Placental pericyte (primary cell): ENCODE results near the gene SNRNP70. TPM values are rescaled to one million over a fixed set of nuclear protein-coding genes. Genes with fewer than 3 reads are reported as not detected.

Experiments used
- total RNA-seq: library from RNA; depleted of rRNA; stranded (reverse); fragments of >200 nt; gene quantifications from 2 replicates; pipeline ENCODE4 v1.2.3, GENCODE V29; 2012

The SNRNP70 gene, protein sequence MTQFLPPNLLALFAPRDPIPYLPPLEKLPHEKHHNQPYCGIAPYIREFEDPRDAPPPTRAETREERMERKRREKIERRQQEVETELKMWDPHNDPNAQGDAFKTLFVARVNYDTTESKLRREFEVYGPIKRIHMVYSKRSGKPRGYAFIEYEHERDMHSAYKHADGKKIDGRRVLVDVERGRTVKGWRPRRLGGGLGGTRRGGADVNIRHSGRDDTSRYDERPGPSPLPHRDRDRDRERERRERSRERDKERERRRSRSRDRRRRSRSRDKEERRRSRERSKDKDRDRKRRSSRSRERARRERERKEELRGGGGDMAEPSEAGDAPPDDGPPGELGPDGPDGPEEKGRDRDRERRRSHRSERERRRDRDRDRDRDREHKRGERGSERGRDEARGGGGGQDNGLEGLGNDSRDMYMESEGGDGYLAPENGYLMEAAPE
- 118 and 186 TPM in 2 replicates for total RNA-seq

GRCh38 chr19:49085020-49085867 is at the start of gene SNRNP70:
Gene SNRNP70 (plus strand): TSS chr19:49085451. CDS start chr19:49086415, 964 bp downstream.

DNA sequence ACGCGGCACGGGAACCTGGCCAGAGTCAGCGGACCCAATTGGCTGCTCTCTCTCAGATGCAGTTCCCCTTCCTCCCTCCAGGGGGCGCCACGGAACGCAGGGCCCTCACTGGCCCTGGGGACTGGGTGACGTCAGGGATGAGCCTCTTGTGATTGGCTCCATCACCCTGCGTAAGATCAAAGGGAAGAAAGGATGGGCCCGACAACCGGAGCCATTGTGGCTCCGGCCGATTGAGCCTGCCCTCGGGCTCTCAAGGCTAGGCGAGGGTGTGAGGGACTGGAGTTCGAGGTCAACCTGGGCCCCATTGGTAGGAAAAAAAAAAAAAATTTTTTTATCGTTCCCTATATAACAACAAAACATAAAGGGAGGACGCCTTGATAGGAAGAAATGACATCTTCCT is 48.4 kb upstream of the SNRNP70 start, which contains the start of gene CGB1:
Gene CGB1 (minus strand): TSS at position 81 of the 400 bp plus-strand sequence. CDS start 184 bp downstream, outside the sequence.

GRCh38 chr19:49043548-49043947 is 41.7 kb upstream of the SNRNP70 start, which contains the start of gene CGB5:
Gene CGB5 (plus strand): TSS chr19:49043848. CDS start chr19:49044210, 362 bp downstream.

GRCh38 chr19:49049011-49049410 is 36.2 kb upstream of the SNRNP70 start, which contains the start of gene CGB8:
Gene CGB8 (minus strand): TSS chr19:49049111. CDS start chr19:49048739, 372 bp downstream.

DNA sequence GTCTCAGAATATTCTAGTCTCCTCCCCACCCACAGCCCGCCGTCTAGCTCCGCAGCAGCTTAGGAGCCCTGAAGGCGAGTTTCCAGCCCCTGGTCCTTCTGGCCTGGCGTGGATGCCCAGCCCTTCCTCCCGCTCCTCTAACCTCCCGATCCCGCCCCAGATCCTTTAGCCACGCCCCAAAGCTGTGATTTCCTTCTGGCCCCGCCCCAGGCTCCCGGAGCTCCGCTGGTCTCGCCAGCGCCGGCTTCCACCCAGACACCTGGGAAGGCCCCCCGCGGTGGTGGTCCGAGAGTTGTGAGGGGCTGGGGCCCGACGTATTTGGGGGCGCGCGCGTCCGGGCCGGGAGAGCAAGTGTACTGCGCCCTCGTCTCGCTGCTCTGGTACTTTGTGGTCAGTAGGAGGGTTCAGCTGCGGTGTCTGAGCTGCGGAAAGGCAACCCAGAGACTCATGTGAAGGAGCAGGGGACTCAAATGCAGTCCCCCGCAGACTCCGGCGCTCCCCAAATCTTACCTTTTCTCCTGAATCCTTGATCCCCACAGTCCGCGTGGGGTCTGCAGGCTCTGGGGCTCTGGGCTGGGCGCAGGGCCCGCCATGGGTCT is 27.5 kb upstream of the SNRNP70 start, which contains the start of gene CGB7:
Gene CGB7 (minus strand): TSS at position 114 of the 599 bp plus-strand sequence. CDS start 2,374 bp downstream, outside the sequence.

DNA sequence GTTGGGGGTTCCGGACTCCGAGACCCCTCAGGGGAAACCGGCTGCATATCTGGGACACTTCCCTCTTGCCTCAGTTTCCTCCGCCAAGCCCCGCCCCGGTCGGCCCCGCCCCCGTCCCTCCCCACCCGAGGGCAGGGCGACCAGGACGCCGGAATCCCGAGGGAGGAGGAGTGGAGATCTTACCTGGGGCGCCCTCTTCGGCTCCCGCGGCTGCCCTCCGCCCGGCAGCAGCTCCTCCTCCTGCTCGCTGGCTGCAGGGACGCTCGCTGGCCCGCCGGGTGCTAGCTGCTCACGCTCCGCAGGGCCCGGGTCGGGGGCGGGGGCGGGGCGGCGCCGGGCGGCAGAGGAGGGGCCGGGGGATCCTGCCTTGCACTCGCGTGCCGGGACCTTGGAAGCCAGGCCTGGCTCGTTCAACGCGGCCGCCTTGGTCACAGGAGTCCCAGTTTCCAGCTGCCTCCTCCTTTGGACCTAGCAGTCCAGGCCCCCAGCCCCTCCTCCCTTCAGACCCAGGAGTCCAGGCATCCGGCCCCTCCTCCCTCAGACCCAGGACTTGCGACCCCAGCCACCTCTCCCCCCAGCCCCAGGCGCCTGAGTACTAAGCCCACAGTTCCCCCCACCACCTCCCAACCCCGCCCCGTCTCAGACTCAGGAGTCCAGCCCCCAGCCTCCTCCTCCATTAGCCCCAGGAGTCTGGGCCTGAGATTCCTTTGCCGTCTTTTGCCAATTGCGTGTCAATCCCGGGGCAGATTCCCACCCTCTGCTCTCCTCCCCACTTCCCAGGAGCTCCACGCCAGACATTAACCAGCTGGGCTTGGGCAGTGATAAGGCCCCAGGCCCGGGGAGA is 20.3 kb upstream of the SNRNP70 start, which contains the start of gene NTF4:
Gene NTF4 (minus strand): TSS at position 51 of the 844 bp plus-strand sequence. CDS start 2,821 bp downstream, outside the sequence.

DNA sequence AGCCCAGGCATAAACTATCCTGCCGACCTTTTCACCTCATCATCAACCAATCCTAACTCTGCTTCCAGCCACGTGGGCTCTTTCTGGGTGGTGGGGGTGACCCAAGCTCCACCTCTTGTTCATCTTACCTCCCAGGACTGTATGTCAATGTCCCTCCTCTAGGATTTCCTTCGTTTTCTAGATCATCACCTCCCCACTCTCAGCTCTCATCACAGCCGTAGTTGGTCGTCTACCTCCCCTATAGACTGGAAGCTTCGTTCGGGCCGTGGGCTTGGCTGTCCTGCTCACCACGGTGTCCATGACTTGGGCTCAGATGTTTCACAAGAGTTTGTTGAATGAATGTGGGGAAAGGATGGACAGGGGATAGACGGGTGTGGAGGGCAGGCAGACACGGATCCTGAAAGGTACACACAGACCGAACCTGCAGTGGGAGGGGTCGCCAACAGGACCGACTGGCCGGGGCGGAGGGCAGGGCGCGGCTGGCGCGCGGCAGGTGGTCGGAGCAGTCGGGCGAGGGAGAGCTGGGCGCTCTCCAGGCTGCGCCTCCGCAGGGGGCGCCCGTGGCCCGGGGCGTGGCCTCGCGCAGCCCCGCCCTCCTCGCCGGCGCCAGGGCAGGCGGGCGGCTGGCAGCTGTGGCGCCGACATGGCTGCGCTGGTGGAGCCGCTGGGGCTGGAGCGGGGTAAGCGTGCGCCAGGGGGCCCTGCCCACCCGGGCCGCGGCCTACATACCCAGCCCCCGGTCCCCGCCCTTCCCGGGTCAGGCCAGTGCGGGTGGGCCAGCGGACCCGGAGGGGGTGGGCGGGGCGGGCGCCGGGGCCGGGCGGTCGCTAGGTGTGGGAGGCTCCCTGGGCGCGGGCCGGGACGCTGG is 28.7 kb downstream of the SNRNP70 start, which contains the start of gene LIN7B:
Gene LIN7B (plus strand): TSS at position 609 of the 868 bp plus-strand sequence. CDS start 35 bp downstream, at position 644.

GRCh38 chr19:49118565-49119410 is 33.5 kb downstream of the SNRNP70 start, which contains the start of gene C19orf73:
Gene C19orf73 (minus strand): TSS chr19:49119143. CDS start chr19:49119022, 121 bp downstream.

DNA sequence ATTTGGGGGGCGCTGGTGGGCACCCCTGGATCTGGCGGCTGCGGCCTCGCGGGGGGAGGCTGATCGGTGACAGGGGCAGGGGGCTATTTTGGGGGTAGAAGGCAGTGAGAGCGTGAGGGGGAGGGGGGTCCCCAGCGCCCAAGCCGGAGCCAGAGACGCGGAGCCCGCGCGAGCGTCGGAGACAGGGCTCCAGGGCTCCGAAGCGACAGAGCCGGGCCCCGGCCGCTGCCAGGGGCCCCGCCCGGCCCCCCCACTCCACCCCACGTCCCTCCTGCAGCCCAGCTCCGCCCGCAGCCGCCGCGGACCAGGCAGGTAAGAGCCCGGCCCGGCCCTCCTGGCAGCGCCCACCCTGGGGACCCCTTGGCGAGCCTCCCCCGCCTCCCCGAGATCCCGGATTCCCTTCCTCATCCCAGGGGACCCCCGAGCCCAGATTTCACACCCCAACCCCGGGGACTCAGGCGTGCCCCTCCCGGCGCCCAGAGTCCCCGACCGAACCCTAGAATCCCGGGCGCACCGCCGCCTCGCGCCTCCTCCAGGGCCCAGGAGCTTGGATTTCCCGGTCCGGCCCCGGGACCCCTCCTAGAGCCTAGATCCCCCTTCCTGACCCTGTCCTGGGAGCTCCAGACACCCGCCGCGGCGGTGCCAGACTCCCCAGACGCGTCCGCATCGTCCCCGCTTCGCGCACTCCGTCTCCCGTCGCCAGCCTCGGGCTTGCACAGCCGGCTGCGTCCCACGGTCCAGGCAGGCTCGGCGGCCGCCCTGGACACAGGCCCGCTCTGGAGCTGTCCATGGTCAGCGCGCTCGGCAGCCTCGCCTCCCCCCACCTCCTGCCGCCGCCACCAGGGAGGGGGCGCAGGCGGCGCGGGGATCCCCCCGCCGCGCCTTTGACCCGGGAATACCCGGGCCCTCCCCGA is 34.4 kb downstream of the SNRNP70 start, which contains the start of gene PPFIA3:
Gene PPFIA3 (plus strand): TSS at position 134 of the 914 bp plus-strand sequence. CDS start 8,330 bp downstream, outside the sequence.

GRCh38 chr19:49155005-49155819 is 70.0 kb downstream of the SNRNP70 start, which contains the start of gene HRC:
Gene HRC (minus strand): TSS chr19:49155396. CDS start chr19:49155237, 159 bp downstream.

GRCh38 chr19:49157445-49158224 is 72.4 kb downstream of the SNRNP70 start, which contains the start of gene TRPM4:
Gene TRPM4 (plus strand): TSS chr19:49157792. CDS start chr19:49157867, 75 bp downstream.

